ENCODE results near the gene TMEM255A. TPM values are rescaled to one million over a fixed set of nuclear protein-coding genes. Genes with fewer than 3 reads are reported as not detected.

Gene TMEM255A
- total RNA-seq, 2 donors from 2014 or later: not detected

GRCh38 chrX:120318411-120318810 is 7.2 kb upstream of the TMEM255A start:
- no peak for DNase-seq (ENCODE audit: low spot score)
- Mint-ChIP-seq H3K4me3 (no peak overlapping the region), H3K36me3 (no peaks in the 10 kb centered on the region), H3K9me3 (no peaks in the 10 kb centered on the region), H3K4me1 (ENCODE audit: low read depth in 2 of 2) (no peaks in the 10 kb centered on the region), H3K27ac (no peak overlapping the region), H3K27me3 (peaks cover 10 to 36% of the 10 kb centered on the region in 2 donors)
- ATAC-seq: no peak

- H3K27me3 Mint-ChIP-seq: peaks cover 10 to 41% of the 10 kb centered on the region in 2 donors
- no peak overlapping the region for H3K27ac Mint-ChIP-seq
- DNase-seq (ENCODE audit: low spot score) (no peak), ATAC-seq (no peak)
- H3K4me3 Mint-ChIP-seq: no peak overlapping the region
- H3K9me3 Mint-ChIP-seq: no peaks in the 10 kb centered on the region
- no peaks in the 10 kb centered on the region for H3K36me3 Mint-ChIP-seq
- H3K4me1 Mint-ChIP-seq (ENCODE audit: low read depth in 2 of 2): no peaks in the 10 kb centered on the region
Observed at GRCh38 chrX:120316587-120317283, 5.5 kb upstream of the TMEM255A start.

DNA sequence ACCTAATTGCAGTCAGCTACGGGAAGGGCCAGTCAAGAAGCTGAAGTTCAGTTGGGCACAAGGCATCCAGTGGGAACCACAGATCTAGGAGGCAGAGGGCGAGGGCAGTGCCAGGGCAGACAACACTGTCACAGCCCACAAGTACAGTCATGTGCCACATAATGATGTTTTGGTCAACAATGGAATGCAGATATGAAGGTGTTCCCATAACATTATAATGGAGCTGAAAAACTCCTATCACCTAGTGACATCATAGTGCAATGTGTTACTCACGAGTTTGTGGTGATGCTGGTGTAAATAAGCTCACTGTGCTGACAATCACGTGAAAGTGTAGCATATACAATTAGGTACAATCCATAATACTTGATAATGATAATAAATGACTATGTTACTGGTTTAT is 4.5 kb upstream of the TMEM255A start:
- no peaks in the 10 kb centered on the region for H3K4me1 Mint-ChIP-seq (ENCODE audit: low read depth in 2 of 2)
- H3K27ac Mint-ChIP-seq: no peak overlapping the region
- no peak overlapping the region for H3K4me3 Mint-ChIP-seq

DNA sequence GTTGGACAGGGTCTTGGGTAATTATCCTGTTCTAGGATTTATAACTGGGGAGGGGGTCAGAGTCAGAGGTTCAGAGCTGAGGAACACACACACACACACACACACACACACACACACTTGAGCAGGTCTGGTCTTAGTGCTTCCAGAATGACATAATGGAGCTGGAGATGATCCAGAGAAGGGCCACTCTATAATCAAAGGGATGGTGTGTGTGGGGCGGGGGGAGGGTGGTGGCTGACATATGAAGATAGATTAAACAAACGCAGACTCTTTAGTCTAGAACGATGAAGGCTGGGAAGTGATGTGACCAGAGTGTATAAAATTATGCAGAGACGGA is 434 bp upstream of the TMEM255A start:
- H3K36me3 Mint-ChIP-seq: no peaks in the 10 kb centered on the region
- H3K4me1 Mint-ChIP-seq (ENCODE audit: low read depth in 2 of 2): peaks cover 21 to 27% of the 10 kb centered on the region in 2 donors
- no peak overlapping the region for H3K27ac Mint-ChIP-seq
- ATAC-seq: no peak
- peaks cover 13 to 40% of the 10 kb centered on the region in 2 donors for H3K27me3 Mint-ChIP-seq
- no peaks in the 10 kb centered on the region for H3K9me3 Mint-ChIP-seq
- H3K4me3 Mint-ChIP-seq: no peak overlapping the region
- no peak for DNase-seq (ENCODE audit: low spot score)

More for the DNA sequence above, 4.5 kb upstream of the TMEM255A start:
- Mint-ChIP-seq H3K27me3 (peaks cover 10 to 39% of the 10 kb centered on the region in 2 donors), H3K36me3 (no peaks in the 10 kb centered on the region), H3K9me3 (no peaks in the 10 kb centered on the region)
- DNase-seq (ENCODE audit: low spot score): no peak
- no peak for ATAC-seq

DNA sequence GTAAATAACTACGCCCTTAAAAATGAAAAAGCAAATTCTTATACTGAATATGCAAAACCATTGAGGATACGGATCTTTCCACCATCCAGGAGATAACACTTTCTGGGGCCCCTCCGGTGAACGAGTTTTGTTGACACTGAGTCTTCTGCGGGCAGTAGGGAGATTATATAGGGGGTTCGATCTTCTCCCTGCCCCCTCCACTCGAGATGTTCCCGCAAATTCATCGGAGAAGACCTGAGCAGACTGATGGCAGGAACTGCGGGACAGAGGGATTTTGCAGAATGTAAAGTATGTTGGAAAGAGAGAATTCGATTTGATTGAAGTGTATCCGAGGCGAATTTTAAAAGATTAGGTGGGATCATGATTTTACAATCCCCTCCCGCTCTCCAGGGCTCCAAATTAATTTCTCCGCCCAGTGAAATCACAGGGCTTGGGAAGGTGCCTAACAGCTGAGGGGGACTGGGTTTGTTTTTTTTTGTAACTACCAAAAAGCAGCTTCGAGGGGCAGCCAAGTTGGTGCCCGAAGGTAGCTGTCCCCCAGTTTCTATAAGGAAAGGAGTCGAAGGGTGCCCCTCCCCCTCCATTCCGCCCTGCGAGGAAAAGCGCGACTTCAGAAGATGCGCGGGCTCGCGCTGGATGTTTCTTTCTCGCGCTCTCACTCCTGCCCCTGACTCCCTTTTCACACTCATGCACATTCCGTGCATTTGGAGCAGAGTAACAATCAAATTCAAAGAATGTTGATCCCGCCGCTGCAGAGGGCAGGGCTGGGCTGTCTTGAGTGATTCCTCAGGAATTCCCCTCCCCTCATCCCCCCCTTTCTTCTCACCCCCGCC is 1.2 kb downstream of the TMEM255A start:
- H3K27me3 Mint-ChIP-seq: peaks cover 8 to 35% of the 10 kb centered on the region in 2 donors
- ATAC-seq: no peak
- H3K4me1 Mint-ChIP-seq (ENCODE audit: low read depth in 2 of 2): peaks cover 30 to 36% of the 10 kb centered on the region in 2 donors
- peak overlapping the region; percentile 57 to 61 for H3K27ac Mint-ChIP-seq
- no peaks in the 10 kb centered on the region for H3K36me3 Mint-ChIP-seq
- peak overlapping the region; percentile 94 for H3K4me3 Mint-ChIP-seq
- H3K9me3 Mint-ChIP-seq: no peaks in the 10 kb centered on the region
- no peak for DNase-seq (ENCODE audit: low spot score)

- H3K4me1 Mint-ChIP-seq (ENCODE audit: low read depth in 2 of 2): peaks cover 30 to 36% of the 10 kb centered on the region in 2 donors
- peaks cover 8 to 28% of the 10 kb centered on the region in 2 donors for H3K27me3 Mint-ChIP-seq
- H3K9me3 Mint-ChIP-seq: no peaks in the 10 kb centered on the region
Observed at GRCh38 chrX:120308959-120309872, 2.0 kb downstream of the TMEM255A start.

DNA sequence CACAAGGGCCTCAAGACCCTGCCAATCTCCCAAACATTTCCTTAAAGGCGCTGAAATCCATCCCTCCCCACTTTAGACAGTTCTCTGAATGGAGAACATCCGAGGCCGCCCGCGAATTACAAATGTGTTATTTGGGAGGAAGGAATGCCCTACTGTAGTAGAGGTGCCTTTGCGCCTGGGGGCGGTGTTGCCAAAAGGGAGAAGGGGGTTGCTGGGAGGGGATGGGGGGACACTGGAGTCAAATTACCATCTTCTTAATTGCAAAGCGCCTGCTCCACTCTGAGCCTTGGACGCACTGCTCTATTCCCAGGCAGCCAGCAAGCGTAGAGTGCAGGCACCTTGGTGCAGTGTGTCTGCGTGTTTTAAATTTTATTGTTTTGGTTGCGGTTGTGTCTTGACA is 2.7 kb downstream of the TMEM255A start:
- Mint-ChIP-seq H3K36me3 (no peaks in the 10 kb centered on the region), H3K27ac (no peak overlapping the region), H3K9me3 (no peaks in the 10 kb centered on the region), H3K4me1 (ENCODE audit: low read depth in 2 of 2) (peaks cover 33 to 36% of the 10 kb centered on the region in 2 donors), H3K27me3 (peaks cover 8 to 25% of the 10 kb centered on the region in 2 donors), H3K4me3 (no peak overlapping the region)
- no peak for ATAC-seq
- no peak for DNase-seq (ENCODE audit: low spot score)

More at GRCh38 chrX:120308959-120309872, 2.0 kb downstream of the TMEM255A start:
- ATAC-seq (peak; percentile 89 to 93), DNase-seq (ENCODE audit: low spot score) (peak; percentile 80)
- peak overlapping the region; percentile 94 for H3K4me3 Mint-ChIP-seq
- peak overlapping the region; percentile 57 to 61 for H3K27ac Mint-ChIP-seq
- no peaks in the 10 kb centered on the region for H3K36me3 Mint-ChIP-seq

GRCh38 chrX:120306630-120307029 is 4.6 kb downstream of the TMEM255A start:
- Mint-ChIP-seq H3K9me3 (no peaks in the 10 kb centered on the region), H3K4me1 (ENCODE audit: low read depth in 2 of 2) (peaks cover 45 to 51% of the 10 kb centered on the region in 2 donors), H3K27ac (peak overlapping the region in 1 of 2 donors; percentile 29), H3K4me3 (peak overlapping the region; percentile 67), H3K27me3 (peaks cover 8 to 15% of the 10 kb centered on the region in 2 donors), H3K36me3 (no peaks in the 10 kb centered on the region)
- no peak for ATAC-seq
- no peak for DNase-seq (ENCODE audit: low spot score)

- no peak overlapping the region for H3K27ac Mint-ChIP-seq
- H3K9me3 Mint-ChIP-seq: no peaks in the 10 kb centered on the region
- peaks cover 45 to 53% of the 10 kb centered on the region in 2 donors for H3K4me1 Mint-ChIP-seq (ENCODE audit: low read depth in 2 of 2)
- ATAC-seq: no peak
- no peaks in the 10 kb centered on the region for H3K36me3 Mint-ChIP-seq
- peak overlapping the region; percentile 67 for H3K4me3 Mint-ChIP-seq
- H3K27me3 Mint-ChIP-seq: peaks cover 8 to 15% of the 10 kb centered on the region in 2 donors
- DNase-seq (ENCODE audit: low spot score): no peak
Observed at GRCh38 chrX:120305531-120306141, 5.6 kb downstream of the TMEM255A start.

DNA sequence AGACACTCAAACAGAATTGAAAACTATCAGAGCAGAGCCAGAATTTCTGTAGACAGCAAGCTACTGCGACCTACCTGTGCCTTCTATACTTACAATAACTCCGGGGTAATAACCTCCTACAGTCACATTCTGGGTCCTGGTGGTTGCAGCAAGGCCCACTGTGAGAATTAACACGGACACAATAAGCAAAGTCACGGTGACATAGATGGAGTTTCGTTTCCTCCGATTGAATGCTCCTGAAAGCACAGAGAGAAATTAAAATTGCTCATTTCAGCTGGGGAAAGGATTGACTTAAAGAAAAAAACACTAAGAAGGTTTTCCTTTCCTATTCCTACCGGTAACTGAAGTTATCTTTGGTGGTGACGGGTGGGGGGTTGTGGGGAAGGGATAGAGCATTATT is 7.0 kb downstream of the TMEM255A start:
- ATAC-seq: no peak
- H3K4me3 Mint-ChIP-seq: no peak overlapping the region
- no peak for DNase-seq (ENCODE audit: low spot score)
- H3K4me1 Mint-ChIP-seq (ENCODE audit: low read depth in 2 of 2): peaks cover 41 to 43% of the 10 kb centered on the region in 2 donors
- no peak overlapping the region for H3K27ac Mint-ChIP-seq
- H3K9me3 Mint-ChIP-seq: no peaks in the 10 kb centered on the region
- H3K36me3 Mint-ChIP-seq: no peaks in the 10 kb centered on the region
- peaks cover 1 to 9% of the 10 kb centered on the region in 2 donors for H3K27me3 Mint-ChIP-seq

DNA sequence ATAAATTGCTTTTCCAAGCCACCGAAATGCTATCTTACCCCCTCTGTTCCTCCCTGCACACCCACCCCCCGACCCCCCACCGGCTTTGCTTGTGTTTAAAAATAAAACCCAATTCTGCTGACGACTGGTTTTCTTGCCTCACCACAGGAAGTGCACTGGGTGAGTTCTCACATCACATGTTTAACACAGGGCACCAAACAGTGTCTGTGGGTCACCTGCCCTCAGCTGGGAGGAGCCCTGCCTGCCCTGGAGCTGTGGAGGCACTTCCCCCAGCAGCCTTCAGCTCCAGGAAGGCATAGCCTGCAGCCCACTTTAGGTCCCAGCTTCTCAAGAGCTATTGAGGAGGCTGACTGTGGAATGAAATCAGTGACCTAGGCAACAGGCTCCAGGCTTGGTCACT is 8.8 kb downstream of the TMEM255A start:
- ATAC-seq (peak; percentile 85 to 93), DNase-seq (ENCODE audit: low spot score) (peak; percentile 70)
- peak overlapping the region; percentile 64 for H3K4me3 Mint-ChIP-seq
- H3K36me3 Mint-ChIP-seq: no peaks in the 10 kb centered on the region
- H3K27me3 Mint-ChIP-seq: peaks cover 0 to 3% of the 10 kb centered on the region in 2 donors
- H3K4me1 Mint-ChIP-seq (ENCODE audit: low read depth in 2 of 2): peaks cover 32 to 33% of the 10 kb centered on the region in 2 donors
- H3K9me3 Mint-ChIP-seq: no peaks in the 10 kb centered on the region
- H3K27ac Mint-ChIP-seq: peak overlapping the region; percentile 1 to 7

GRCh38 chrX:120301960-120302359 is 9.3 kb downstream of the TMEM255A start:
- Mint-ChIP-seq H3K27me3 (peaks cover 0 to 1% of the 10 kb centered on the region in 2 donors), H3K4me1 (ENCODE audit: low read depth in 2 of 2) (peaks cover 29% of the 10 kb centered on the region in 2 donors), H3K9me3 (no peaks in the 10 kb centered on the region), H3K27ac (peak overlapping the region; percentile 1 to 7), H3K4me3 (peak overlapping the region; percentile 64), H3K36me3 (no peaks in the 10 kb centered on the region)
- ATAC-seq: no peak
- no peak for DNase-seq (ENCODE audit: low spot score)

- no peak for ATAC-seq
- no peak overlapping the region for H3K4me3 Mint-ChIP-seq
- no peaks in the 10 kb centered on the region for H3K36me3 Mint-ChIP-seq
- no peaks in the 10 kb centered on the region for H3K9me3 Mint-ChIP-seq
- H3K27ac Mint-ChIP-seq: no peak overlapping the region
- H3K27me3 Mint-ChIP-seq: no peaks in the 10 kb centered on the region
- DNase-seq (ENCODE audit: low spot score): no peak
- peaks cover 24 to 26% of the 10 kb centered on the region in 2 donors for H3K4me1 Mint-ChIP-seq (ENCODE audit: low read depth in 2 of 2)
Observed at GRCh38 chrX:120301497-120301896, 9.8 kb downstream of the TMEM255A start.
